Mucosa of descending colon (tissue), 3 donors: ENCODE measurements around the gene FRS2. TPM values are rescaled to one million over a fixed set of nuclear protein-coding genes. Genes with fewer than 3 reads are reported as not detected.

Source experiments
- ATAC-seq: fragments of 200-7000 bp; cut with Tn5 transposase; one replicate; pipeline ENCODE4 v1.9.1; 2020; ENCODE audit warnings: mild to moderate bottlenecking, moderate library complexity
- DNase-seq, 3 donors: peaks; one replicate each; pipeline ENCODE4 v3.0.0-alpha.2; 2020
- H3K36me3 ChIP-seq: fragments of 200-600 bp; one replicate; pipeline ENCODE4 v1.8.0; 2021; ENCODE audit warnings: low read depth, mild to moderate bottlenecking
- H3K4me1 ChIP-seq: fragments of 200-600 bp; one replicate; pipeline ENCODE4 v1.8.0; 2021; ENCODE audit warnings: low read depth, mild to moderate bottlenecking
- H3K4me3 ChIP-seq: fragments of 200-600 bp; one replicate; pipeline ENCODE4 v1.8.0; 2021; ENCODE audit warnings: mild to moderate bottlenecking
- H3K9me3 ChIP-seq: fragments of 200-600 bp; one replicate; pipeline ENCODE4 v1.8.0; 2021; ENCODE audit warnings: mild to moderate bottlenecking
- CTCF ChIP-seq: fragments of 200-600 bp; IDR thresholded peaks from one replicate; pipeline ENCODE4 v1.8.0; 2022; ENCODE audit warnings: antibody characterized with exemption, mild to moderate bottlenecking
- intact Hi-C, 2 donors: fragments of 100-400 bp; cut with DNase I in 1 of 2; cut with micrococcal nuclease in 1 of 2; formaldehyde crosslinking; loops; one replicate each; pipeline versions ENCODE4 v1.11.0 to v1.11.1; 2022; cut with DNase I, micrococcal nuclease
- total RNA-seq, 3 donors: library from RNA; stranded (reverse); fragmentation: NEBNext Ultra II Directional in 2 of 3; extraction: Animal tissue kit (Norgen Biotek cat#: 25700) in 2 of 3; gene quantifications; one replicate each; pipeline versions ENCODE4 v1.2.1 to v1.2.4, GENCODE V29; 2021 to 2023
- donor health status: DM: no; HTN: no; CAD: no; lungs with moderate emphysema.
- donor health status: DM: no; HTN: no; CAD: no.
- donor health status: DM: no; HTN: yes; CAD: no.

The FRS2 gene
- total RNA-seq, 3 donors from 2014 or later = 24.2 to 30.8 (median 30.3) TPM

- no peak for DNase-seq
- H3K4me3 ChIP-seq = no peak overlapping the region
- H3K9me3 ChIP-seq = no peaks in the 10 kb centered on the region
- intact Hi-C loops = no loop called here
- ATAC-seq = no peak
- no peaks in the 10 kb centered on the region for H3K36me3 ChIP-seq
- H3K4me1 ChIP-seq = no peaks in the 10 kb centered on the region
- no peak for TF ChIP-seq CTCF
These were observed 33.1 kb upstream of the FRS2 start for GRCh38 chr12:69437073-69437472.

DNA sequence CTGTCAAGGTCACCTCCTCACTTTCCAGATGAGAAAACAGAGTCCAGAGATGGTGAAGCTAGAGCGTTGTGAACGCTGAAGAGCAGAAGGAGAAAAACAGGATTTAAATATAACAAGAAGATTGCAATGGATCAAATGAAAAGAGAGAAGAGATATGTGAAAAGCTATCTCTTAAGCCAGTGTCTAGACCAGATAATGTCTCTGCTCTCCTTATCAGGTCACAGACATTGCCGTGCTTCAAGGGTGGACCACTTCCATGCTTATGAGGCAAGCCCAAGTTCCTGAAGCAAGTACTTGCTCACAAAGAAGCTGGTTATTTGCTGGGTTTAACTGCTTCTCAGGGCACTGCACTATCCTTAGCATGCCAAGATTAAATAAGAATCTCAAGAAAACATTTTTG lies 31.6 kb upstream of the FRS2 start:
- ATAC-seq = no peak
- H3K9me3 ChIP-seq = no peaks in the 10 kb centered on the region
- no peak for TF ChIP-seq CTCF
- intact Hi-C loops = no loop called here
- no peaks in the 10 kb centered on the region for H3K36me3 ChIP-seq
- no peak overlapping the region for H3K4me3 ChIP-seq
- DNase-seq = no peak
- H3K4me1 ChIP-seq = no peaks in the 10 kb centered on the region

DNA sequence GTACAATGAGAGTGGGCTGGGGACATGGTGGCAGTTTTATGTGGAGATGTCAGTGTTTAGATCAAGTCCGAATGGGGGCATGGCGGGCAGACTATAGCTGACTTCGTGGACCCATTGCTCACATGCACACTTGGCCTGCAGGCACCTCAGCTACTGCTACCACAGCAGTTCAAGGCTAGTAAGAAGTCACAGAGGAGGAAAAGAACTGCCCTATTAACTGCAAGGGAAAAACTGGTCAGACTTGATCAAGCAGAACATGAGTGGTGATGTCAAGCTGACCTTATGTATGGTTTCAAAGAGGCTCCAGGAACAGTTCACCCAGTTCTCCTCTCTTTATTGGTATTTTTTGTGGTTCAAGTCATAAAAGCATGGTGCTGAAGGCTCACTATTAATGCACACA lies 30.2 kb upstream of the FRS2 start:
- H3K4me3 ChIP-seq = no peak overlapping the region
- no peaks in the 10 kb centered on the region for H3K9me3 ChIP-seq
- ATAC-seq (peak; percentile 29), DNase-seq (no peak)
- intact Hi-C loops = no loop called here
- no peaks in the 10 kb centered on the region for H3K36me3 ChIP-seq
- TF ChIP-seq CTCF = no peak
- H3K4me1 ChIP-seq = no peaks in the 10 kb centered on the region

DNA sequence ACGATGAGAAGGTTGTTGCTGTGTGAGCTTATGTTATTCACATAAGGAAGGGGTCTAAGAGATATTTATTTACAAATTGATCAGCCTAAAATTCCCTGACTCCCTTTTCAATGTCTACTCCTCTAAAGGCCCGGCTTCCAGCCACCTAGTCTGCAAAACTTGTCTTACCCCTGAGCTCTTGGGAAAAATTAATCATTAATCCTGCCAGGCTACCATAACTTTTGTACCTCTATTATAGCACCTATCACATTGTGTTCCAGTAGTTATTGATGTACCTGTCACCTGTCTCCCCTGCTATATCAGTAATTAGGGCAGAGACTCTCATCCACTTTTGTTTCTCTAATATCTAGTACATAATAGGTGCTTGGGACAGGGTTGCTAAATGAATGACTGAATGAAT lies 29.3 kb upstream of the FRS2 start:
- no peaks in the 10 kb centered on the region for H3K4me1 ChIP-seq
- intact Hi-C loops = no loop called here
- ATAC-seq (no peak), DNase-seq (no peak)
- no peaks in the 10 kb centered on the region for H3K36me3 ChIP-seq
- H3K4me3 ChIP-seq = no peak overlapping the region
- no peak for TF ChIP-seq CTCF
- H3K9me3 ChIP-seq = no peaks in the 10 kb centered on the region

DNA sequence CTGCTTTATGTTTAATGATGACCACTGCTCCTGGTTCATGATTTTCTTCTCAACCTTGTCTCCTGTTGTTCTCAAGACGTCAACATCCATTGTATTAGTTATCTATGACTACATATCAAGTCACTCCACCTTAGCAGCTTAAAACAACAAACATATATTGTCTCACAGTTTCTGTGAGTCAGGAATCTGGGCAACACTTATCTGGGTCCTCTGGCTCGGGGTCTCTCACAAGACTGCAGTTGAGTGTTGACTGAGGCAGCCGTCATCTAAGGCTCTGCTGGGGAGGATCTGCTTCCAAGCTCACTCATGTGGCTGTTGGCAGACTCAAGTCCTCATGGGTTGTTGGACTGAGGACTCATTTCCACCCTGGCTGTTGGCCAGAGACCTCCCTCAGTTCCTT lies 27.3 kb upstream of the FRS2 start:
- ATAC-seq (no peak), DNase-seq (no peak)
- no peaks in the 10 kb centered on the region for H3K36me3 ChIP-seq
- TF ChIP-seq CTCF = no peak
- no peak overlapping the region for H3K4me3 ChIP-seq
- H3K4me1 ChIP-seq = no peaks in the 10 kb centered on the region
- intact Hi-C loops = no loop called here
- no peaks in the 10 kb centered on the region for H3K9me3 ChIP-seq

DNA sequence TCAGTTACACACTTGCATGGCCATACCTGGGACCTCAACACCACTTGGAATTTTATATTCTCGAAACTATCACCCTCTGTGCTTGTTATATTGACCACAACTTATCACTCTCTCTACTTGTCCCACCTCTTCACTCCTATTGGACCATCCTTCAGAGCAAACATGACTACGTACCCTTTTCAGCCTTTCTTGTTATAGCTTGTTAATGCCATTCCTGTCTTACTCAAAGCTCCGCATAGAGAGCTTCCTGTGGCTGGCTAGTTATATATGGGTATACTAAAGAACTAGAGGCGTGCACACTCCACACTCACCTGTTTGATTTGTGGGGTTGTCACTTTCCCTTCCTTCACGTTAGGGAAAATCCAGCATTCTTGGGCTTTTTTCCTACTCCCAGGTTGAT lies 26.3 kb upstream of the FRS2 start:
- no peaks in the 10 kb centered on the region for H3K9me3 ChIP-seq
- no peaks in the 10 kb centered on the region for H3K4me1 ChIP-seq
- ATAC-seq = no peak
- no peak overlapping the region for H3K4me3 ChIP-seq
- intact Hi-C loops = no loop called here
- no peak for DNase-seq
- H3K36me3 ChIP-seq = no peaks in the 10 kb centered on the region
- TF ChIP-seq CTCF = no peak
